ENCODE data around the gene SIGLEC11.

Gene SIGLEC11

DNA sequence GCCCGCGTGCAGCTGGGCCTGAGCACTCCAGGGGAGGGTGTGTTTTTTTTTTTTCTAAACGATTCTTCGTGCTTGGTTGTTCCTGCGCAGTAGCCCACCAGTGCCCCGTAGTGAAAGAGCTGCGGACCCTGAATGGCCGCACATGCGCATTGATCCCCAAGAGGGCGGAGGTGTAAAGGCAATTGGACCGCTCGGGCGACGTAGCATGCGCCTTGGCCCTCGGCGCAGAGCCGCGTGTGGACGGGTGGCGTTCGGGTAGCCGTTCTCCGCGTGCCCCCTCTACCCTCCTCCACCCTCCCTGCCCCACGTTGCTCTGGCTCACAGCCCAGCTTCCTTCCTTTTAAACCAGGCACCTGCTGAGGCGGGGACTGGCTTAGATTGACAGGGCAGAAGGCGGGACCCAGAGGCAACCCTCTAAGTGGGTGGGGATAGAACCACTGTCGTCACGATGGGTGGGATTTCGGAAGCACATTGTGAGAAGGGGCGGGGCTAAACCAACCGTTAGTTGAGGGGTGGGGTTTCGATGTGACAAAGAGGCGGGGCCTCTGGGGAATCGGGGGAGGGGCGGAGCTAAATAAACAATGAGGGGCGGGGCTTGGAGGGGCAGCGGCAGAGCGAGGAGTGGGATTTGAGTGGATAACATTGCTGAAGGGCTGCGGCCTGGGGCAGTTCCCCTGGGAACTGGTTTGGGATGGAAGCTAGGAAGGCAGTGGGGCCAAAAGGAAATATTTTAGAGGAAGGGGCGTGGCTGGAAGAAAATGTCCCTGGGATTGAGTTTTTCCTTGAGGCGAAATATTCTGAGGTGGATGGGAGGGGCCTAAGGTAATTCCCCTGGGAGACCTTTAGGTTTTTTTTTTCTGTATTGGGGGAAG lies 31.1 kb downstream of the SIGLEC11 start (continued):
- TF ChIP-seq, protein P1, sequence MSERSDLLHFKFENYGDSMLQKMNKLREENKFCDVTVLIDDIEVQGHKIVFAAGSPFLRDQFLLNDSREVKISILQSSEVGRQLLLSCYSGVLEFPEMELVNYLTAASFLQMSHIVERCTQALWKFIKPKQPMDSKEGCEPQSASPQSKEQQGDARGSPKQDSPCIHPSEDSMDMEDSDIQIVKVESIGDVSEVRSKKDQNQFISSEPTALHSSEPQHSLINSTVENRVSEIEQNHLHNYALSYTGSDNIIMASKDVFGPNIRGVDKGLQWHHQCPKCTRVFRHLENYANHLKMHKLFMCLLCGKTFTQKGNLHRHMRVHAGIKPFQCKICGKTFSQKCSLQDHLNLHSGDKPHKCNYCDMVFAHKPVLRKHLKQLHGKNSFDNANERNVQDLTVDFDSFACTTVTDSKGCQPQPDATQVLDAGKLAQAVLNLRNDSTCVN (tag by site-specific recombination; optimal IDR thresholded peaks at IDR 0.05) = peak; percentile 48
- TF ChIP-seq, protein P2, sequence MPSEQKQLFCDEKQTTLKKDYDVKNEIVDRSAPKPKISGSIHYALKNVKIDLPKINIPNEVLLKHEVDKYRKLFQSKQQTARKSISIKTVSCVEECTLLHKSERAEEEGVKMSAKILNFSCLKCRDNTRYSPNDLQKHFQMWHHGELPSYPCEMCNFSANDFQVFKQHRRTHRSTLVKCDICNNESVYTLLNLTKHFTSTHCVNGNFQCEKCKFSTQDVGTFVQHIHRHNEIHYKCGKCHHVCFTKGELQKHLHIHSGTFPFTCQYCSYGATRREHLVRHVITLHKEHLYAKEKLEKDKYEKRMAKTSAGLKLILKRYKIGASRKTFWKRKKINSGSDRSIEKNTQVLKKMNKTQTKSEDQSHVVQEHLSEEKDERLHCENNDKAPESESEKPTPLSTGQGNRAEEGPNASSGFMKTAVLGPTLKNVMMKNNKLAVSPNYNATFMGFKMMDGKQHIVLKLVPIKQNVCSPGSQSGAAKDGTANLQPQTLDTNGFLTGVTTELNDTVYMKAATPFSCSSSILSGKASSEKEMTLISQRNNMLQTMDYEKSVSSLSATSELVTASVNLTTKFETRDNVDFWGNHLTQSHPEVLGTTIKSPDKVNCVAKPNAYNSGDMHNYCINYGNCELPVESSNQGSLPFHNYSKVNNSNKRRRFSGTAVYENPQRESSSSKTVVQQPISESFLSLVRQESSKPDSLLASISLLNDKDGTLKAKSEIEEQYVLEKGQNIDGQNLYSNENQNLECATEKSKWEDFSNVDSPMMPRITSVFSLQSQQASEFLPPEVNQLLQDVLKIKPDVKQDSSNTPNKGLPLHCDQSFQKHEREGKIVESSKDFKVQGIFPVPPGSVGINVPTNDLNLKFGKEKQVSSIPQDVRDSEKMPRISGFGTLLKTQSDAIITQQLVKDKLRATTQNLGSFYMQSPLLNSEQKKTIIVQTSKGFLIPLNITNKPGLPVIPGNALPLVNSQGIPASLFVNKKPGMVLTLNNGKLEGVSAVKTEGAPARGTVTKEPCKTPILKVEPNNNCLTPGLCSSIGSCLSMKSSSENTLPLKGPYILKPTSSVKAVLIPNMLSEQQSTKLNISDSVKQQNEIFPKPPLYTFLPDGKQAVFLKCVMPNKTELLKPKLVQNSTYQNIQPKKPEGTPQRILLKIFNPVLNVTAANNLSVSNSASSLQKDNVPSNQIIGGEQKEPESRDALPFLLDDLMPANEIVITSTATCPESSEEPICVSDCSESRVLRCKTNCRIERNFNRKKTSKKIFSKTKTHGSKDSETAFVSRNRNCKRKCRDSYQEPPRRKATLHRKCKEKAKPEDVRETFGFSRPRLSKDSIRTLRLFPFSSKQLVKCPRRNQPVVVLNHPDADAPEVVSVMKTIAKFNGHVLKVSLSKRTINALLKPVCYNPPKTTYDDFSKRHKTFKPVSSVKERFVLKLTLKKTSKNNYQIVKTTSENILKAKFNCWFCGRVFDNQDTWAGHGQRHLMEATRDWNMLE (tag by site-specific recombination; conservative IDR thresholded peaks at IDR 0.05; ENCODE audit: low read depth) = no peak
- TF ChIP-seq ZNF366 (tag by site-specific recombination; conservative IDR thresholded peaks at IDR 0.05) = peak; percentile 51; the same call in 1 of the 2 replicates
- TF ChIP-seq, protein P3, sequence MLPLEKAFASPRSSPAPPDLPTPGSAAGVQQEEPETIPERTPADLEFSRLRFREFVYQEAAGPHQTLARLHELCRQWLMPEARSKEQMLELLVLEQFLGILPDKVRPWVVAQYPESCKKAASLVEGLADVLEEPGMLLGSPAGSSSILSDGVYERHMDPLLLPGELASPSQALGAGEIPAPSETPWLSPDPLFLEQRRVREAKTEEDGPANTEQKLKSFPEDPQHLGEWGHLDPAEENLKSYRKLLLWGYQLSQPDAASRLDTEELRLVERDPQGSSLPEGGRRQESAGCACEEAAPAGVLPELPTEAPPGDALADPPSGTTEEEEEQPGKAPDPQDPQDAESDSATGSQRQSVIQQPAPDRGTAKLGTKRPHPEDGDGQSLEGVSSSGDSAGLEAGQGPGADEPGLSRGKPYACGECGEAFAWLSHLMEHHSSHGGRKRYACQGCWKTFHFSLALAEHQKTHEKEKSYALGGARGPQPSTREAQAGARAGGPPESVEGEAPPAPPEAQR (tag by site-specific recombination; IDR thresholded peaks at IDR 0.05) = no peak
- TF ChIP-seq, protein P4, sequence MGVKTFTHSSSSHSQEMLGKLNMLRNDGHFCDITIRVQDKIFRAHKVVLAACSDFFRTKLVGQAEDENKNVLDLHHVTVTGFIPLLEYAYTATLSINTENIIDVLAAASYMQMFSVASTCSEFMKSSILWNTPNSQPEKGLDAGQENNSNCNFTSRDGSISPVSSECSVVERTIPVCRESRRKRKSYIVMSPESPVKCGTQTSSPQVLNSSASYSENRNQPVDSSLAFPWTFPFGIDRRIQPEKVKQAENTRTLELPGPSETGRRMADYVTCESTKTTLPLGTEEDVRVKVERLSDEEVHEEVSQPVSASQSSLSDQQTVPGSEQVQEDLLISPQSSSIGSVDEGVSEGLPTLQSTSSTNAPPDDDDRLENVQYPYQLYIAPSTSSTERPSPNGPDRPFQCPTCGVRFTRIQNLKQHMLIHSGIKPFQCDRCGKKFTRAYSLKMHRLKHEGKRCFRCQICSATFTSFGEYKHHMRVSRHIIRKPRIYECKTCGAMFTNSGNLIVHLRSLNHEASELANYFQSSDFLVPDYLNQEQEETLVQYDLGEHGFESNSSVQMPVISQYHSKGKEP (tag by site-specific recombination; IDR thresholded peaks at IDR 0.05) = no peak
- TF ChIP-seq, protein P5, sequence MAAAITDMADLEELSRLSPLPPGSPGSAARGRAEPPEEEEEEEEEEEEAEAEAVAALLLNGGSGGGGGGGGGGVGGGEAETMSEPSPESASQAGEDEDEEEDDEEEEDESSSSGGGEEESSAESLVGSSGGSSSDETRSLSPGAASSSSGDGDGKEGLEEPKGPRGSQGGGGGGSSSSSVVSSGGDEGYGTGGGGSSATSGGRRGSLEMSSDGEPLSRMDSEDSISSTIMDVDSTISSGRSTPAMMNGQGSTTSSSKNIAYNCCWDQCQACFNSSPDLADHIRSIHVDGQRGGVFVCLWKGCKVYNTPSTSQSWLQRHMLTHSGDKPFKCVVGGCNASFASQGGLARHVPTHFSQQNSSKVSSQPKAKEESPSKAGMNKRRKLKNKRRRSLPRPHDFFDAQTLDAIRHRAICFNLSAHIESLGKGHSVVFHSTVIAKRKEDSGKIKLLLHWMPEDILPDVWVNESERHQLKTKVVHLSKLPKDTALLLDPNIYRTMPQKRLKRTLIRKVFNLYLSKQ (tag by site-specific recombination; IDR thresholded peaks at IDR 0.05; ENCODE audit: borderline replicate concordance) = no peak
- TF ChIP-seq ZNF658 (tag by site-specific recombination; IDR thresholded peaks at IDR 0.05) = peak; percentile 79; the same call in 1 of the 2 replicates
- TF ChIP-seq, protein P6, sequence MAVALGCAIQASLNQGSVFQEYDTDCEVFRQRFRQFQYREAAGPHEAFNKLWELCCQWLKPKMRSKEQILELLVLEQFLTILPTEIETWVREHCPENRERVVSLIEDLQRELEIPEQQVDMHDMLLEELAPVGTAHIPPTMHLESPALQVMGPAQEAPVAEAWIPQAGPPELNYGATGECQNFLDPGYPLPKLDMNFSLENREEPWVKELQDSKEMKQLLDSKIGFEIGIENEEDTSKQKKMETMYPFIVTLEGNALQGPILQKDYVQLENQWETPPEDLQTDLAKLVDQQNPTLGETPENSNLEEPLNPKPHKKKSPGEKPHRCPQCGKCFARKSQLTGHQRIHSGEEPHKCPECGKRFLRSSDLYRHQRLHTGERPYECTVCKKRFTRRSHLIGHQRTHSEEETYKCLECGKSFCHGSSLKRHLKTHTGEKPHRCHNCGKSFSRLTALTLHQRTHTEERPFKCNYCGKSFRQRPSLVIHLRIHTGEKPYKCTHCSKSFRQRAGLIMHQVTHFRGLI (tag by site-specific recombination; IDR thresholded peaks at IDR 0.05) = peak; percentile 2; the same call in 1 of the 2 replicates
- no peak for TF ChIP-seq BCL11A (tag by site-specific recombination; IDR thresholded peaks at IDR 0.05; ENCODE audit: low read depth)
- no peak for TF ChIP-seq ZNF174 (tag by site-specific recombination; IDR thresholded peaks at IDR 0.05)
- peak; percentile 64 for TF ChIP-seq ZNF629 (tag by site-specific recombination; IDR thresholded peaks at IDR 0.05)
- no peak for TF ChIP-seq MYNN (tag by site-specific recombination; IDR thresholded peaks at IDR 0.05; ENCODE audit: borderline replicate concordance)
- no peak for TF ChIP-seq ZNF701 (tag by site-specific recombination; IDR thresholded peaks at IDR 0.05)
- TF ChIP-seq ZBTB21 (tag by site-specific recombination; IDR thresholded peaks at IDR 0.05) = 0 out of 2 replicates have a peak, but pooled peaks have one; percentile 10
- no peak for TF ChIP-seq ZNF514 (tag by site-specific recombination; IDR thresholded peaks at IDR 0.05)
- TF ChIP-seq, protein P7, sequence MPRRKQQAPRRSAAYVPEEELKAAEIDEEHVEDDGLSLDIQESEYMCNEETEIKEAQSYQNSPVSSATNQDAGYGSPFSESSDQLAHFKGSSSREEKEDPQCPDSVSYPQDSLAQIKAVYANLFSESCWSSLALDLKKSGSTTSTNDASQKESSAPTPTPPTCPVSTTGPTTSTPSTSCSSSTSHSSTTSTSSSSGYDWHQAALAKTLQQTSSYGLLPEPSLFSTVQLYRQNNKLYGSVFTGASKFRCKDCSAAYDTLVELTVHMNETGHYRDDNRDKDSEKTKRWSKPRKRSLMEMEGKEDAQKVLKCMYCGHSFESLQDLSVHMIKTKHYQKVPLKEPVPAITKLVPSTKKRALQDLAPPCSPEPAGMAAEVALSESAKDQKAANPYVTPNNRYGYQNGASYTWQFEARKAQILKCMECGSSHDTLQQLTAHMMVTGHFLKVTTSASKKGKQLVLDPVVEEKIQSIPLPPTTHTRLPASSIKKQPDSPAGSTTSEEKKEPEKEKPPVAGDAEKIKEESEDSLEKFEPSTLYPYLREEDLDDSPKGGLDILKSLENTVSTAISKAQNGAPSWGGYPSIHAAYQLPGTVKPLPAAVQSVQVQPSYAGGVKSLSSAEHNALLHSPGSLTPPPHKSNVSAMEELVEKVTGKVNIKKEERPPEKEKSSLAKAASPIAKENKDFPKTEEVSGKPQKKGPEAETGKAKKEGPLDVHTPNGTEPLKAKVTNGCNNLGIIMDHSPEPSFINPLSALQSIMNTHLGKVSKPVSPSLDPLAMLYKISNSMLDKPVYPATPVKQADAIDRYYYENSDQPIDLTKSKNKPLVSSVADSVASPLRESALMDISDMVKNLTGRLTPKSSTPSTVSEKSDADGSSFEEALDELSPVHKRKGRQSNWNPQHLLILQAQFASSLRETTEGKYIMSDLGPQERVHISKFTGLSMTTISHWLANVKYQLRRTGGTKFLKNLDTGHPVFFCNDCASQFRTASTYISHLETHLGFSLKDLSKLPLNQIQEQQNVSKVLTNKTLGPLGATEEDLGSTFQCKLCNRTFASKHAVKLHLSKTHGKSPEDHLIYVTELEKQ (tag by site-specific recombination; IDR thresholded peaks at IDR 0.05; ENCODE audit: borderline replicate concordance) = peak; percentile 37; the same call in 1 of the 2 replicates
- TF ChIP-seq ZNF654 (tag by site-specific recombination; IDR thresholded peaks at IDR 0.05; ENCODE audit: low read depth) = no peak
- TF ChIP-seq, protein P8, sequence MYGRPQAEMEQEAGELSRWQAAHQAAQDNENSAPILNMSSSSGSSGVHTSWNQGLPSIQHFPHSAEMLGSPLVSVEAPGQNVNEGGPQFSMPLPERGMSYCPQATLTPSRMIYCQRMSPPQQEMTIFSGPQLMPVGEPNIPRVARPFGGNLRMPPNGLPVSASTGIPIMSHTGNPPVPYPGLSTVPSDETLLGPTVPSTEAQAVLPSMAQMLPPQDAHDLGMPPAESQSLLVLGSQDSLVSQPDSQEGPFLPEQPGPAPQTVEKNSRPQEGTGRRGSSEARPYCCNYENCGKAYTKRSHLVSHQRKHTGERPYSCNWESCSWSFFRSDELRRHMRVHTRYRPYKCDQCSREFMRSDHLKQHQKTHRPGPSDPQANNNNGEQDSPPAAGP (tag by site-specific recombination; IDR thresholded peaks at IDR 0.05) = peak; percentile 14; the same call in 1 of the 2 replicates
- TF ChIP-seq ZNF747 (tag by site-specific recombination; IDR thresholded peaks at IDR 0.05) = no peak
- TF ChIP-seq ZNF2 (tag by site-specific recombination; IDR thresholded peaks at IDR 0.05) = peak; percentile 69

Measured in HEK293 (cell line).